GM18499 (cell line): ENCODE measurements around the gene SPINT3.
"Not testable (repeated sequence)": the region's sequence is repeated elsewhere in the genome, so short reads cannot be mapped to it uniquely, and the experiment has no call there.

ENCODE experiments used
- ATAC-seq: cut with Tn5 transposase; IDR thresholded peaks from one replicate; pipeline ENCODE4 v1.9.1; 2021; ENCODE audit warnings: moderate number of reproducible peaks; ENCODE audit not compliant: insufficient read depth, unreplicated experiment

SPINT3 gene

GRCh38 chr20:45506398-45506797 is 9.0 kb downstream of the SPINT3 start:
- ATAC-seq, result no peak

- ATAC-seq, result no peak
Observed at GRCh38 chr20:45503403-45503802, 12.0 kb downstream of the SPINT3 start.

- ATAC-seq, result no peak
Observed at GRCh38 chr20:45502561-45502960, 12.9 kb downstream of the SPINT3 start.

GRCh38 chr20:45501600-45501999 is 13.8 kb downstream of the SPINT3 start:
- no peak for ATAC-seq

GRCh38 chr20:45500022-45500421 is 15.4 kb downstream of the SPINT3 start:
- no peak for ATAC-seq

GRCh38 chr20:45497971-45498494 is 17.4 kb downstream of the SPINT3 start:
- no peak for ATAC-seq

GRCh38 chr20:45496166-45496565 is 19.3 kb downstream of the SPINT3 start:
- no peak for ATAC-seq

- ATAC-seq, result no peak
Observed at GRCh38 chr20:45495501-45495941, 19.9 kb downstream of the SPINT3 start.

- no peak for ATAC-seq
Observed at GRCh38 chr20:45489083-45489531, 26.3 kb downstream of the SPINT3 start.

GRCh38 chr20:45487231-45487635 is 28.2 kb downstream of the SPINT3 start:
- no peak for ATAC-seq

- ATAC-seq, result no peak
Observed at GRCh38 chr20:45485388-45485787, 30.0 kb downstream of the SPINT3 start.

GRCh38 chr20:45484676-45485075 is 30.7 kb downstream of the SPINT3 start:
- no peak for ATAC-seq

- ATAC-seq, result no peak
Observed at GRCh38 chr20:45479822-45480221, 35.6 kb downstream of the SPINT3 start.

GRCh38 chr20:45477530-45478148 is 37.8 kb downstream of the SPINT3 start:
- not testable (repeated sequence) for ATAC-seq

- not testable (repeated sequence) for ATAC-seq
Observed at GRCh38 chr20:45472286-45472685, 43.1 kb downstream of the SPINT3 start.

- ATAC-seq, result no peak
Observed at GRCh38 chr20:45470937-45471336, 44.5 kb downstream of the SPINT3 start.

- ATAC-seq, result no peak
Observed at GRCh38 chr20:45470262-45470931, 45.0 kb downstream of the SPINT3 start.

- no peak for ATAC-seq
Observed at GRCh38 chr20:45469336-45470261, 45.8 kb downstream of the SPINT3 start, which contains the start of gene WFDC2. Gene WFDC2, plus strand, starts transcription at chr20:45469753. Its CDS starts 29 bp downstream, at chr20:45469782.

- no peak for ATAC-seq
Observed at GRCh38 chr20:45467861-45468260, 47.6 kb downstream of the SPINT3 start.

GRCh38 chr20:45467172-45467571 is 48.2 kb downstream of the SPINT3 start:
- ATAC-seq, result no peak
